Inflammatory macrophage (primary cell): ENCODE results near the gene CCDC92.
"Not testable (repeated sequence)": the region's sequence is repeated elsewhere in the genome, so short reads cannot be mapped to it uniquely, and the experiment has no call there.

ENCODE experiments used
- DNase-seq, 2 donors: peaks; one replicate each; pipeline ENCODE4 v3.0.0-alpha.2; 2020 to 2022

CCDC92 gene

GRCh38 chr12:123948796-123949769 is 23.5 kb downstream of the CCDC92 start:
- DNase-seq, result no peak

DNA sequence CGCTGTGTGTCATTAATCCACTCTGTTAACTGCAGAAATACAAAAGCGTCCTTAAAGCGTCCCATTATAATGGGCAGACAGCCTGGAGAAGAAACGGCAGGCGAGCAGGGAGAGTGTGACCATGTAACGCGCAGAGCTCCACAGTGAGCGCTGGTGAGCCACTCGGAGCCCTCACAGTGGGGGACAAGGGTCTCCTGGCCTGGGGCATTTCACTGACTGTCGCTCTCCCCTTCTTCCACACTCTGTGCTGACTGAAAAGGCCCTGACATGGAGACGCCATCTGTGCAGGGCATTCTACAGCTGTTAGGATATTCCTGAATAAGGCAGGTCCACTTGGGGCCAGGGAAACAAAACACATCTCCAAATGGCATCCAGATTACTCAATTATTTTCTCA is 24.2 kb downstream of the CCDC92 start:
- no peak for DNase-seq

GRCh38 chr12:123947531-123947930 is 25.1 kb downstream of the CCDC92 start:
- DNase-seq, result not testable (repeated sequence)

DNA sequence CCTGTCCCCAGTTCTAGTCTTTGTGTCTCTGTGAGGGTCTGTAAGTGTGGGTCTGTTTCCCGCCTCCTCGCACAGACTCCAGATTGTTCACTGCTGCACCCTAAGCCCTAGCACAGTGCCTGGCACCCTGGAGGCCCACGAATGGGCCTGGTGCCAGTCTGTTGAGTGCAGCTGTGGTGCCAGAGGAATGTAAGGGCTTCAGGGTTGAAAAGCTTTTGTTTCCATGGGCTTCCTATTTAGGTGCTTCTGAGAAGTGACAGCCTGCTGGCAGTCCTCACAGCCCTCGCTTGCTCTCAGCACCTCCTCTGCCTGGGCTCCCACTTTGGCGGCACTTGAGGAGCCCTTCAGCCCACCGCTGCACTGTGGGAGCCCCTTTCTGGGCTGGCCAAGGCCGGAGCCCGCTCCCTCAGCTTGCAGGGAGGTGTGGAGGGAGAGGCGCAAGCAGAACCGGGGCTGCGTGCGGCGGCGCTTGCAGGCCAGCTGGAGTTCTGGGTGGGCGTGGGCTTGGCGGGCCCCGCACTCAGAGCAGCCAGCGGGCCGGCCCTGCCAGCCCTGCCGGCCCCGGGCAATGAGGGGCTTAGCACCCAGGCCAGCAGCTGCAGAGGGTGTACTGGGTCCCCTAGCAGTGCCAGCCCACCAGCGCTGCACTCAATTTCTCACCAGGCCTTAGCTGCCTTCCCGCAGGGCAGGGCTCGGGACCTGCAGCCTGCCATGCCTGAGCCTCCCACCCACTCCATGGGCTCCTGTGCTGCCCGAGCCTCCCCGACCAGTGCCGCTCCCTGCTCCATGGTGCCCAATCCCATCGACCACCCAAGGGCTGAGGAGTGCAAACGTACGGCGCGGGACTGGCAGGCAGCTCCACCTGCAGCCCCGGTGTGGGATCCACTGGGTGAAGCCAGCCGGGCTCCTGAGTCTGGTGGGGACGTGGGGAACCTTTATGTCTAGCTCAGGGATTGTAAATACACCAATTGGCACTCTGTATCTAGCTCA is 25.8 kb downstream of the CCDC92 start:
- not testable (repeated sequence) for DNase-seq

DNA sequence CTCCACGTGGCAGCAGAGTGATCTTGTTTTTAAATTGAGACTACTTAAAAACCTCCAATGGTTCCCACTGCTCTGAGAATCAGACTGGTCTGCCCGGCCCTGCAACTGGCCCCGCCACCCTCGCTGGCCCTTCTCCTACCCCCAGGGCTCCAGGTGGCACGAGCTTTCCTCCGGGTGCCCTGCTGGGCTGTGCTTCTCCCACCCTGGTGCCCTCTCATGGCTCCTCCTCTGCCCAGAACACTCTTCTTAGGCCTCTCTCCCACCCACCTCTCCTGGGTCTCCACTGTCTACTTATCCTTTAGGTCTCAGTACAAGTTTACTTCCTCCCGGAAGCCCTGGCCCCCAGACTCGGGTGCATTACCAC is 26.5 kb downstream of the CCDC92 start:
- DNase-seq, result no peak

DNA sequence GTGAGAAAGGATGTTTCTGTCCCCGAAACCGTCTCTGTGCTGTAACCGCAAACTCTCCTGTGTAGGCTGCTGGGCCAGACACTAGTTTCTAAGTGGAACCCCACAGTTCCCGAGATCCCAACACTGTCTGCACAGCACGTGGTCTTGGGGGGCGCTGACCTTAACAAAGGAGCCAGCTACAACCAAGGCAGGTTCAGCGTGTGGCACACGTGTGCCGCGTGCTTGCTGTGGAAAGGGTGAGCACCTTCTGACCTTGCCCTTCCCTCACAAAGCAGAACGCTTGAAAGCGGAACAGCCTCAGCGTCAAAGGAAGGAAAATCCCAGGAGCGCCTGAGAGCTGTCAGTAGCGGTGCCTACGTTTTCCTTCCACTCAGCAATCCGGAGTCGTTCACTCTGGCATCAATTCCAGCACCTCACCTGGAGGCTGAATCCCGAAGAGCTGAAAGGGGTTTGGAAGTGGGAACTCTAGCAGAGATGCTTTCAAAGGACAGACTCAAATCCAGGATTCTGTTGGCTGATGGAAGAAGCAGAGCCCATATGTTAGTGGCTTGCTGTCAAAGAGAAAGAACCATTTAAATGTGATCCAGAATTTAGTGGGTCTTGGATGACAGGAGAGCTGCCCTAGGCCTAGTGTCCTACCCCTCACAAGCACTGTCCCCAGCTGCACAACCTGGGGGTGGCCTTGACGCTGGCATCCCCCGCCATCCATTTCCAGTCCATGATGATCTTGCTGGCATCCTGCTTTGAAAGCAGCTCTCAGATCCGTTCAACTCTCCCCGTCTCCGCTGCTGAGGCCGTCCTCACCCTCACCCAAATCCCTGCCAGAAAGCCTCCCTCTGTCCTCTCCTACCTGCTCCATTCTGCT is 27.1 kb downstream of the CCDC92 start:
- DNase-seq, result no peak

- DNase-seq, result no peak
Observed at GRCh38 chr12:123944696-123945095, 27.9 kb downstream of the CCDC92 start.

DNA sequence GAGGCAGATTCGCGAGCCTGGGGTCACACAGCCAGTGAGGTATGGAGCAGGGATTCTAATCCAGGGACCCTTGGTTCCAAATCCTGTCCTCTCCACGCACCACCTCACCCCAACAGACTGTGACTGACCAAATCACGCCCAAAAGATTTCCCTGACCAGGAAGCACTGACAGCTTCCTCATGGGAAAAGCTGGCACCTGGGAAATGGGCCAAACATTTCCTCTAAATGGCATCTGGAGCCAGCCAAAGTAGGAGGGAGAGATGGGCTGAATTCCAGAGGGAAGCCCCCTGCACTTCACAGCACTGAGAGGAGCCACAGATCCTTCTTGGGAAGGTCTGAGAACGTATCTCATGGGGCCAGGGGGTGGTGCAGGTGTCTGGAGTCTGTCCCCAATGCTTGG is 28.8 kb downstream of the CCDC92 start:
- DNase-seq, result no peak

DNA sequence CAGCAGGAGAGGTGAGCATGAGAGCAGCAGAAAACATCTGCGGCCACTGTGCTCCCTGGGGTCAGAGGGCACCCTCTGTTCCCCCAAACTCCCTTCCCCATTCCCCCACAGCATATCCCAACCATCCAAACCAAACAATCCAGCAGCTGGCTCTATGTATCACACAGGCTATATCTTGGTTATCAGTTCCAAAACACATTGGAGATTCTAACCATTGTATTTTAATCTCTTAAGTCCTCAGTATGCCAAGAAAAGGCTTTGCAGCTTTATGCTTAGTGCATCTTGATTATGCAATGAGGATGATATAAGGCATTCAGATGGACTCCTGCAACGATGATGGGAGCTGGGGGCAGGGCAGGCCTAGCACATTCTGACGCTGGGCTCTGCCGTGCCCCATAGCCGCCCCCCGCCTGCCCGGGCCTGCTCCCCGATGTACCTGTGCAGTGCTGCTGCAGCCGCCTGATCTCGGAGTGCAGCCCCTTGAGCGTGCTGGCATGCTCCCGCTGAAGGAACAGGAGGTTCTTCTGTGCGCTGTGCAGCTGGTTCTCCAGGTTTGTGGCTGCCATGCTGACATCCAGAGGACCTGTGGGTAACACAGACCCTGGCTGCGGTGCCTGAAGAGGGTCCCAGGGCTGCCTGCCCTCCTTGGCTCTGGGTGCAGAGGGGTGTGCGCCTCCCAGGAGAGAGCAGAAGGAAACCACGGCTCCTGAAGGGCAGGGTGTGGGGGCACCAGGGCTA is 29.6 kb downstream of the CCDC92 start:
- no peak for DNase-seq

GRCh38 chr12:123942238-123942653 is 30.4 kb downstream of the CCDC92 start:
- peak; percentile 4 to 39 for DNase-seq

- peak; percentile 95 for DNase-seq
Observed at GRCh38 chr12:123941624-123942237, 30.9 kb downstream of the CCDC92 start.

- no peak for DNase-seq
Observed at GRCh38 chr12:123941000-123941399, 31.6 kb downstream of the CCDC92 start.

GRCh38 chr12:123940627-123940966 is 32.0 kb downstream of the CCDC92 start:
- DNase-seq, result no peak

DNA sequence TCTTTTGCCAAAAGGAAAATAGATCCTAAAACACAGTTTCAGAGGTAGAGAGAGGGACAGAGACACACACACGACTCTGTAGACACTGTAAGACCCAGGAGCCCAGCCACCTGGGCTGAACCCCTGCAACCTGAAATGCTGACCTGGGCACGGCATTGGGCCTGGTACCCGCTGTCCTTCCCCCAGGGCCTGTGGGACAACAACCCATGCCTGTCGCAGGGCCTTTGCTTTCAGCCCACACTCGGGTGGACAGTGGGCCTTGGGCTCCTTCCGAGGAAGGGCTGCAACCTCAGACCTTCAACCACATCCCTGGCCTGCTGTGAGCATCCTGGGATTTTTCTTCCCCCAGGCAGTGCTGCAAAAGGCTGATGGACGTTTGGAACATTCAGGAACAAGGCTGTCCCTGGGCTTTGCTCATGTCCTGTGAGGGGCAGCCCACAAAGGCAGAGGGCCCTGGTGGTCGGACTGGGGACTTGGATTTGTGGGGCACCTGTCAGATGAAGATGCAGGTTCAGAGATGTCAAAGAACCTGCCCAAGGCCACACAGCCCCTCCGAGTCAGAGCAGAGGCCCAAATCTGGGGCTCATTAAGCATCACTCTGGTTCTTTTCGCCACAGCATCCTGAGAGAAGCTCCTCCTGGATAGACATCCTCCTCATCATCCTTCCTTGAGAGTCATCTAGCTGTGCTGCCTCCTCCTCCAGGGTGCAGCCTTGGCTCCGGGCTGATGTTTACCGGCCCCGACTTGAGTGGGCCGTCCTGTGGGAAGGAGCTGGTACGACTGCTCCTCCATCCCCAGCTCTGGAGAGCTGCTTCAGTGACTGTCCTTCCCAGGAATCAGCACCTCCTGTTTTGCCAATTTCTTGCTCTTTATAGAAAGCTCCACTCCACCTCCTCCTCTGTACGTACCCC is 32.7 kb downstream of the CCDC92 start:
- no peak for DNase-seq

DNA sequence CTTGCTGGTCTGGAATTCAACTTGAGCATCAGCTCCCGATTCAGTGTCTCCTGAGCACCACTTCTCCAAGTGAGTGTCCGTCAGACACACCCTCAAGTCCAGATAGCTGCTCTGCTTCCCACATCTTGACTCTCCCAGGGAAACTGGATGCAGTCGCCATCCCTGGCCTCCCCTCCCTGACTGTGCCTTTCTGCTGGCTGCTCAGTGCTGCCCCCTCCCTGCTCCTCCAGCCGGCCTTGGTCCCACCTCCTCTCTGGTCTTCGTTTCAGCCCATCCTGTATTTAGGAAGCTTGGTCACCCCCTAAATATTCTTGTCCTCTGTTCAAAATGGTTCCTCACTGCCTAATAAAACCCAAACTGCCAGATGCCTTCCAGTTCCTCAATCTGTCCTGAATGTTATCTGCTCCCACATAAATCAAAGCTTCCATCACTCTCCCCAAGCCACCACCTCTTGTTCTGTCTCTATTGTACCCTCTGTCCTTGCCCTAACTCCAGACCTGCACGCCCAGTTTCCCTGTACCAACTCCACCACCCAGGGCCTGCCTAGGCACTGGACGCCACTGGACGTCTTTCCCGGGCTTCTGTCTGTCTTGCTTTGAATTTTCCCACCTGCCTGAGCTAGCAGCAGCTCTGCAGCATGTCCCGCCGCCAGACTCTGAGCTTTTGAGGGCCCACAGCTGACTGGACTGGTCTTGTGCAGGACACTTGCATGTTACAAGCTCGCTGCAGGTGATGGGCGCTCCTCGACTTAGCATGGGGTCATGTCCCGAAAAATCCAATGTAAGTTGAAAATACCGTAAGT is 33.8 kb downstream of the CCDC92 start:
- no peak for DNase-seq

GRCh38 chr12:123937707-123938591 is 34.7 kb downstream of the CCDC92 start:
- DNase-seq, result no peak

DNA sequence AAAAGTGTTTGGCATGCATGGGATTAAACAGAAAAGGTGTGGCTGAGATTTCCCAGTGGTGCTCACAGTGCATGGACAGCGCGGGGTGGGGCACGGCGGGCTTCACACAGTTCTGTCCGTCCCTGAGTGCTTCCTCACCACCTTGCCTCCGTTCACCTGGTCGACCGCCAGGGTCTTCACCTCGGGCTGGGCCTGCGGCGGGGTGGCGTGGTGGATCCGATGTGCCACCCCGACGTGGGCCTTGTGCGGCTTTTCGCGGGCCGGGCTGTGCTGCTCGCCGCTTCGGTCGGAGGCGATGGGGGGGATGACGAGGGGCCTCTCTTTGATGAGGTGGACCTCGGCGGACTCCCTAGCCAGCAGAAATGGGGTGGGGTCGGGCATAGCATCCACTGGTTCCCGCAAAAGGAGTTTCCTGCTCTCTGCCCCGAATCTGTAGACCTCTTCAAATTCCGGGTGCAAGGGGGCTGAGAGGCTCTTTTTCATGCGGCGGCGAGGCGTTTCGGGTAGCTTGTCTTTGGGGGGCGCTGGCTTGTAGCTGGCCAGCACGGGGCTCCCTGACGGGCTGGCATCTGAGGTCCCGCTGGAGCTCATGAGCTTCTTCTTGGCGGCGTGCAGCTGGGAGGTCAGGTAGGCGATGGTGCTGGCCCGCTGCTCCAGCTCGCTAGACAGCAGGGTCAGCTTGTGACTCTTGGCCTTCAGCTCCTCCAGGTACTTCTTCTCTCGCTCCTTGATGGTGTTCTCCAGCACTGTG is 35.5 kb downstream of the CCDC92 start:
- DNase-seq, result no peak
